AG08395 (cell line): Measurements from ENCODE around the gene IMMP2L.
"Not testable (repeated sequence)": the region's sequence is repeated elsewhere in the genome, so short reads cannot be mapped to it uniquely, and the experiment has no call there.

Experiments
- DNase-seq: peaks from one replicate; pipeline ENCODE4 v3.0.0; 2012; ENCODE audit warnings: mixed read lengths, low spot score

The IMMP2L gene

GRCh38 chr7:111459757-111460280, 102.5 kb downstream of the IMMP2L start:
- DNase-seq: no peak

DNA sequence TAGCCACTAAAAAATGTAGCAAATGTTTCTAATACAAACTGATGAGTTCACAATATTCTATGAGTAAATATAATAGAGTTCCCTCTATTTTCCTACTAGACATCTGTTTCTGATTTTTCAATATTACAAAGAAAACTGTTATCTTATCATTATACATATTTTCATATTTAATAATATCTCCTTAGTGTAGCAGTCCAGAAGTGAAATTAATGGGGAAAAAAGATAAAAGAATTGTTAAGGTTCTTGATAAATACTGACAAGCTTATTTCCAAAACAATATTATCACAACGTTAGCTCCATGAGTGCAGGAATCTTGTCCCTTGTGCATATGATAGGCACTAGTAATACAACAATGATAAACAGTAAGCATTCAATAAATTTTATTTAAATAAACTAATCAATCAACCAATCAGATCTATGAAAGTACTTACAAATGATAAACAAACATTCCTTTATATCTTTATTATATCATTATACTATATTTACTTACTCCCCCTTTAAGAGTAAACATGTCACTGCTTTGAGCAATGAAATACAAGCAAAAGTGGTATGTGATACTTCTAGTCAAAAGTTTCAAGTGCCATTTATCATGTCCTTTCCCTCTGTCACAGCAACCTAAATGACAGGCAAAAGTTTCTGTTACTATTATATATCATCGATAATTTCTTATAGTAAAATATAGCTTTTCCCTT, 103.1 kb downstream of the IMMP2L start:
- no peak for DNase-seq

GRCh38 chr7:111450705-111451104, 111.6 kb downstream of the IMMP2L start:
- not testable (repeated sequence) for DNase-seq

GRCh38 chr7:111447502-111447901, 114.8 kb downstream of the IMMP2L start:
- DNase-seq: not testable (repeated sequence)

GRCh38 chr7:111439977-111440376, 122.3 kb downstream of the IMMP2L start:
- DNase-seq: peak; percentile 4

- peak; percentile 61 for DNase-seq
Measured at GRCh38 chr7:111438369-111439289, 123.7 kb downstream of the IMMP2L start.

- no peak for DNase-seq
Measured at GRCh38 chr7:111437736-111438135, 124.6 kb downstream of the IMMP2L start.

DNA sequence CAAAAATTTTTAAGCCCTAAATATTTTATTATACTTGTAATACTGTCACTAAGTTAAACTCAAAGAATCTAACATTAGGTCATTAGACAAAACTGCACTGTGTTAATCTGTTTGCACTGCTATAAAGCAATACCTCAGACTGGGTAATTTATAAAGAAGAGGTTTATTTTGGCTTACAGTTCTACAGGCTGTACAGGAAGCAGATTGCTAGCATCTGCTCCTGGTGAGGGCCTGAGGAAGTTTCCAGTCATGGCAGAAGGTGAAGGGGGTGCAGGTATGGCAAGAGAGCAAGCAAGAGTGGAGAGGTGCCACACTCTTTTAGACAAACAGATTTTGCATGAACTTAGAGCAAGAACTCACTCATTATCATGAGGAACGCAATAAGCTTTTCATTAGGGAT, 125.7 kb downstream of the IMMP2L start:
- DNase-seq: no peak

GRCh38 chr7:111433426-111433825, 128.9 kb downstream of the IMMP2L start:
- no peak for DNase-seq

GRCh38 chr7:111429781-111430180, 132.5 kb downstream of the IMMP2L start:
- DNase-seq: peak; percentile 12

DNA sequence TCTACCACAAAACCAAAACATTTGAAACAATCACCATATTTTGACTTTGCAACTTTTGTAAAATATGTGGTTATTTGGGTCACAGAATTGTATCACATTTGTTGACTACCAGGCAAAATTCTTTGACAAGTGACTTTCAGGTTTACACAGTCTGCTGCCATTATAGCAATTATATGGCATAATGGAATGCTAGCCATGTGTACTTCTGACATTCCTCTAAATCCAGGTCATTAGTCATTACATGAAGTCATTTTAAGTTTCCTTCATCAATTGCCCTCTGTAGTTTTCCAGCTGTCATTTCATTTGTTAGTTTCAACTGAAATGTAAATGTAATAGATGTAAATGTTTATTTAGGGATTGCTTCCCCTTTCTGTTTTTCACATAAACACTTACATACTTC, 137.5 kb downstream of the IMMP2L start:
- peak; percentile 61 for DNase-seq

DNA sequence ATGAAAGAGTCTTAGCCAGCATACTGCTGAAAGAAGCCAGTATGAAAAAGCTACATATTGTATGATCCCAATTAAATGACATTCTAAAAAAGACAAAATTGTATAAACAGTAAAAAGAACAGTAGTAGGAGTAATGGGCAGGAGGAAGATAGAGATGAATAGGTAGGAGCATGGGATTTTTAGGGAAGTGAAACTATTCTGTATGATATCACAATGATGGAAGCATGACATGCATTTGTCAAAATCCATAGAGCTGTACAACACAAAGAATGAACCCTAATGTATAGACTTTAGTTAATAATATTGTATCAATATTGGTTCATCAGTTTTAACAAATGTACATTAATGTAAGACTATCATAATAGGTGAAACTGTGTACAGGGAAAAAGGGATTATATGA, 147.9 kb downstream of the IMMP2L start:
- no peak for DNase-seq

DNA sequence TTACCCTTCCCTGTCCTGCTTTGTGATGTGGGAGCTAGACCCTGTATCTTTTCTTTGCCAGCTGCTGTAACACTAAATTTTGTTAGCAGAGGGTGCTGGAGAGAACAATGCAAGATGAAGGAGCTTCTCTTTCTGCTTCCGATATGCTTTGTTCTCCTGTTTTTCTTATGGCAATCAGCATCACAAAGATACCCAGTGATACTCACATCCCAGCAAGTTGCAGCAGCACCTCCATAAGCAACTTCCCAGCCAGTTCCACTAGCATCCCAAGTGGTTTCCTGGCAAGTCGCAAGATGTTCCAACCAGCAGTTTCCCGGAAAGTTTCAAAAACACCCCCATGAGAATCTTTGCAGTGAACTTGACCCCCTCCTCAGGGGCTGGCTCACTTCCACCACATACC, 148.6 kb downstream of the IMMP2L start:
- no peak for DNase-seq

DNA sequence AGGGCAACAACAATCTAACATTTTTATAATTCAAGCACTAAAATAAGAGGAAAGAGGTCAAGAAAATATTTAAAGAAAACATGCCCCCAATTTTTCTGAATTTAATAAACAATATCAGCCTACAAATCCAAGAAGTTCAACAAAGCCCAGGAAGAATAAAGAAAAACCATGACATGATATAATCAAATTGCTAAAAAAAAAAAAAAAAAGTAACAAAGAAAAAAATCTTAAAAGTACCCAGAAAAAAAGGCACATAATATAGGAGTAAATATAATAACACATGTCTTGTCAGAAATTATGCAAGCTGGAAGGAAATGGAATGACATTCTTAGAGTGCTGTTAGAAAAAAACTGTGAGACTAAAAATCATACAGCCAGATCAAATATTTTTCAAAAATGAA, 151.4 kb downstream of the IMMP2L start:
- DNase-seq: no peak

- DNase-seq: peak; percentile 62
Measured at GRCh38 chr7:111409714-111410422, 152.4 kb downstream of the IMMP2L start.

DNA sequence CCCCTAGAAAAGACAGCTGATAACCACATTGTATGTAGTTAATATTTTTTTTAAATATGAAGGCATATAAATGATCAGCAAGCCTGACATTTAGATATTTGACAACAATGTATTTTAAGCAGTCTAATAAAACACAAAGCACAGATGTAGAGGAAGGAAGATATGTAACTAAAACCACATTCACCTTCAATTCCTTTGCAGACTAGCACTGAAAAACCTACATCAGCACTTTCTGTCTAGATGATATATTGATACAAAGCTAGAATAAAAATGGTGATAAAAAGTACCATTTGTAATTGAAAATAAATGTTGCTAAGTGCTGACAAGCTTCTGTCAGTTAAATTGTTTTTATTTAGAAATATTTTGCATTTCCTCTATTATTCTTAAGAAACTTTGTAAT, 153.6 kb downstream of the IMMP2L start:
- DNase-seq: no peak

DNA sequence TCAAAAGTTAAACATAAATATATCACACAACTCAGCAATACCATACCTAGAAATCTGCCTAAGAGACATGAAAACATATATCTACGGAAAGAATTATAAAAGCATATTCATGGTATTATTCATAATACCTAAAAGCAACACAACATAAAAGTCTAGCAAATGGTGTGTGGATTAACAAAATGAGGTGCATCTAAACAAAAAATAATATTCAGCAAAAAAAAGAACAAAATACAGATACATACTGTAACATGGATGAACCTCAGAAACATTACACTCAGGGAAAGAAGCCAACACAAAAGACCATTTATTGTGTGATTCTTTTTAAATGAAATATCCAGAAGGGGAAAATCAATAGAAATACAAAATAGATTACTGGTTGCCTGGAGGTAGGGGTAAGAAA, 155.0 kb downstream of the IMMP2L start:
- DNase-seq: no peak

- DNase-seq: no peak
Measured at GRCh38 chr7:111405621-111406020, 156.7 kb downstream of the IMMP2L start.

GRCh38 chr7:111401516-111401915, 160.8 kb downstream of the IMMP2L start:
- no peak for DNase-seq

DNA sequence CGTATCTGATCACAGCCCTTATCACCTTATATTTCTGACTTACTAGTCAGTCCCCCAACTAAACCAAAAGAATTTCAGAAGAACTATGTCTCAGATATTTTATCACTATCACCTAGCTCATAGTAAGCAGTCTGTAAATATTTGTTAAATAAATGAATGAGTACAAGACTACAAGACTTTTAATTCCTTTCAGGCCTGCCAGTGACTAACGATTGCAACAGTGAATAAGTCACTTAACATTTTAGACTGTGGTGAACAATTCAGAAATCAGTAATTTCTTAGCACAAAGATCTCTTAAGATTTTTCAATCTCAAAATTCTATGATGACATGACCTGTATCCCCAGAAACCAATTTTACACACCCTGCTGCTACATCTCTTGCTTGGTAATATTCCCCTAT, 162.2 kb downstream of the IMMP2L start:
- DNase-seq: no peak

- no peak for DNase-seq
Measured at GRCh38 chr7:111394891-111395290, 167.4 kb downstream of the IMMP2L start.

- DNase-seq: peak; percentile 10
Measured at GRCh38 chr7:111393011-111393754, 169.1 kb downstream of the IMMP2L start.
